CD4-positive, CD25-positive, alpha-beta regulatory T cell (primary cell): ENCODE results near the gene TIRAP. TPM values are rescaled to one million over a fixed set of nuclear protein-coding genes. Genes with fewer than 3 reads are reported as not detected.
A peak's percentile ranks its signal among the peaks of the same experiment; 100 is the strongest.

Experiments
- ATAC-seq, 2 donors: fragments of 150-1000 bp; cut with Tn5 transposase; one replicate each; pipeline ENCODE4 v1.10.0; 2021; ENCODE audit warnings: low read depth in 2 of 2, moderate number of reproducible peaks in 2 of 2, moderate library complexity in 1 of 2
- DNase-seq, 3 donors: peaks; one replicate each; pipeline versions ENCODE4 v3.0.0 to v3.0.0-alpha.2; 2012 to 2022; ENCODE audit warnings: mixed read lengths in 1 of 3
- H3K27ac ChIP-seq: one replicate; pipeline ENCODE4 v1.7.0; 2013; ENCODE audit warnings: mild to moderate bottlenecking, low read length; ENCODE audit not compliant: insufficient read depth, poor library complexity, severe bottlenecking
- H3K27me3 ChIP-seq: one replicate; pipeline ENCODE4 v1.7.0; 2013; ENCODE audit warnings: low read length; ENCODE audit not compliant: control insufficient read depth, insufficient read depth
- H3K36me3 ChIP-seq: one replicate; pipeline ENCODE4 v1.7.0; 2013; ENCODE audit warnings: mild to moderate bottlenecking, low read length, moderate library complexity; ENCODE audit not compliant: control insufficient read depth, insufficient read depth
- H3K4me1 ChIP-seq: 2 replicates; pipeline ENCODE4 v1.7.0; 2013; ENCODE audit warnings: mild to moderate bottlenecking, low read length; ENCODE audit not compliant: insufficient read depth, control insufficient read depth, poor library complexity, severe bottlenecking
- H3K4me3 ChIP-seq: one replicate; pipeline ENCODE4 v1.7.0; 2013; ENCODE audit warnings: low read depth, mild to moderate bottlenecking, low read length, moderate library complexity
- H3K9me3 ChIP-seq, 2 experiments: 1 replicate in 1 of 2; 2 replicates in 1 of 2; pipeline ENCODE4 v1.7.0; 2013; ENCODE audit warnings: low read length in 2 of 2, mild to moderate bottlenecking in 1 of 2, moderate library complexity in 1 of 2; ENCODE audit not compliant: control insufficient read depth in 2 of 2
- H3K27ac Mint-ChIP-seq, 3 donors: one replicate each; pipeline ENCODE4 v1.8.0; 2020 to 2022; ENCODE audit warnings: mild to moderate bottlenecking in 3 of 3, mixed read lengths in 3 of 3, moderate library complexity in 2 of 3
- H3K27me3 Mint-ChIP-seq: one replicate; pipeline ENCODE4 v1.8.0; 2022; ENCODE audit warnings: mild to moderate bottlenecking, mixed read lengths
- H3K36me3 Mint-ChIP-seq: one replicate; pipeline ENCODE4 v1.8.0; 2020; ENCODE audit warnings: mixed read lengths
- H3K4me1 Mint-ChIP-seq, 4 donors: one replicate each; pipeline ENCODE4 v1.8.0; 2020 to 2022; ENCODE audit warnings: mixed read lengths in 4 of 4, mild to moderate bottlenecking in 1 of 4
- H3K4me3 Mint-ChIP-seq, 4 donors: one replicate each; pipeline ENCODE4 v1.8.0; 2020 to 2022; ENCODE audit warnings: mild to moderate bottlenecking in 4 of 4, mixed read lengths in 4 of 4, moderate library complexity in 3 of 4
- H3K9me3 Mint-ChIP-seq, 7 donors: one replicate each; pipeline ENCODE4 v1.8.0; 2020 to 2022; ENCODE audit warnings: mixed read lengths in 7 of 7, mild to moderate bottlenecking in 3 of 7, moderate library complexity in 2 of 7
- polyA plus RNA-seq, 4 donors: library from polyadenylated mRNA; unstranded; fragments of 300-500 nt; fragmentation: Illumina TruSeq; gene quantifications; one replicate each; pipeline ENCODE4 v1.2.3, GENCODE V29; 2021
- total RNA-seq: library from RNA; stranded (reverse); gene quantifications from one replicate; pipeline ENCODE4 v1.2.3, GENCODE V29; 2022

TIRAP gene
- total and polyA plus RNA-seq, 5 donors from 2014 or later = 8.1 to 15.5 (median 9.2) TPM

- H3K9me3 ChIP-seq = no peaks in the 10 kb centered on the region
- DNase-seq = no peak
- H3K27me3 ChIP-seq = no peaks in the 10 kb centered on the region
- no peaks in the 10 kb centered on the region for H3K4me1 ChIP-seq
- H3K9me3 Mint-ChIP-seq = no peaks in the 10 kb centered on the region
- no peak overlapping the region for H3K27ac ChIP-seq
- no peak overlapping the region for H3K4me3 ChIP-seq
- peaks cover 45% of the 10 kb centered on the region for H3K36me3 ChIP-seq
- H3K4me1 Mint-ChIP-seq = peaks cover 7 to 15% (median 11%) of the 10 kb centered on the region in 4 donors
- no peak overlapping the region for H3K4me3 Mint-ChIP-seq
- H3K36me3 Mint-ChIP-seq = peaks cover 42% of the 10 kb centered on the region
- H3K27me3 Mint-ChIP-seq = no peaks in the 10 kb centered on the region
- ATAC-seq = no peak
- H3K27ac Mint-ChIP-seq = peak overlapping the region in 1 of 3 donors; percentile 59
Observed at GRCh38 chr11:126332221-126332711, 49.4 kb downstream of the TIRAP start.

DNA sequence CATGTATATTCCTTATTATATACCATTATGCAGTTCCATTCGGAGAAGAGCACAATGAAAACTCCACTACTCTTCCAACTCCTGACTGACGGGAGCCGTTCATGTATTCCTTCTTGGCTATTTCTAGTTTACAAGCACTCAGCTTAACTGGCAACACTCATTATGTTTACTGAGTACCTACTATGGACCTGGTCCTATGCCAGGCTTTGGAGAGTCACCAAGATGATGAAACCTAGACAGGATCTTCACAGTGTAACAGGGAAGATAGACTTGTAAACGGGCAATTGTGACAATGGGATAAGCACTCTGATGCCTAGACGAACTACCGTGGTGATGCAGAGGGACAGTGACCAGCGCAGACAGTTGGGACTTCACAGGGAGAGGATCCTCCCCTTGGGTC lies 50.2 kb downstream of the TIRAP start:
- peaks cover 4 to 9% (median 8%) of the 10 kb centered on the region in 4 donors for H3K4me1 Mint-ChIP-seq
- Histone ChIP-seq H3K4me3 (no peak overlapping the region), H3K36me3 (peaks cover 47% of the 10 kb centered on the region), H3K27ac (no peak overlapping the region), H3K27me3 (no peaks in the 10 kb centered on the region), H3K4me1 (no peaks in the 10 kb centered on the region), H3K9me3 (no peaks in the 10 kb centered on the region)
- H3K4me3 Mint-ChIP-seq = no peak overlapping the region
- peaks cover 36% of the 10 kb centered on the region for H3K36me3 Mint-ChIP-seq
- no peaks in the 10 kb centered on the region for H3K27me3 Mint-ChIP-seq
- ATAC-seq (no peak), DNase-seq (no peak)
- H3K27ac Mint-ChIP-seq = peak overlapping the region in 2 of 3 donors; percentile 12 to 81
- no peaks in the 10 kb centered on the region for H3K9me3 Mint-ChIP-seq

DNA sequence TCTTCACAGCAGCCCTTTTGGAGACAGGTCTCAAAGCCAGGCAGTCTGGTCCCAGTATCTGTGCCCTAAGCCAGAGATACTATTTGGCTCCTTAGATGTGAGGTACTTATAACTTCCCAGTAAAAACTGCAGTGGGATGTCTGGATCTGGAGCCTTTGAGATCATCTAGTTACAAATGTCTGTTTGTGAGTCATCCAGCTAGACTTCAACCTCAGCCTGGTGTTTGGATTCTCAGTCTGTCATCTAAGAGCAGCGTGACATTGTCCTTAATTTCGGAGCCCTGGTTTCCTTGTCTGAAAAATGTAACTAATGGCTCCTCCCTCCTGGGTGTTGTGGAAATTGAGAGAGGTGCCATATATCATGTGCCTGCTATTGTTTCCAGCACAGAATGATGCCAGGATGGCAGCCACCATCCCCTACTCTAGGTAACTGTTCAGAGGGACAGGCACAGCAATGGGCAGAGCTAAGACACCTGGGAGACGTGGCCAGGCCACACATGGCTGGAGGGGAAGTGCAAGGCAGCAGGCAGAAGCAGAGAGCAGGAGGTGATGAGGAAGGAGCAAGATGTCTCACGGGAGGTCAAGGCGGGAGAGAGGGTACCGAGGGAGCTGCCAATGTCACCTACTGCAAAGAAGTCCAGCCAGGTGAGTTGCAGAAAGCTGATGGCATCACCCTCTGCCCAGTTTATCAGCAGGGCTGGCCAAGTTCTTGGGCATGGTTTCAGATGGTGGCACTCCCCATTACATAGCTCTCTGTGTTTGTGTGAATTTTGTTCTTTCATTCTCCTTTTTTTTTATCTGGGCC lies 52.0 kb downstream of the TIRAP start:
- Histone ChIP-seq H3K27me3 (no peaks in the 10 kb centered on the region), H3K9me3 (no peaks in the 10 kb centered on the region), H3K27ac (no peak overlapping the region), H3K4me1 (no peaks in the 10 kb centered on the region), H3K4me3 (no peak overlapping the region), H3K36me3 (peaks cover 61% of the 10 kb centered on the region)
- H3K4me1 Mint-ChIP-seq = peaks cover under 1 to 7% (median 4%) of the 10 kb centered on the region in 4 donors
- H3K36me3 Mint-ChIP-seq = peaks cover 44% of the 10 kb centered on the region
- peak overlapping the region in 2 of 3 donors; percentile 48 to 83 for H3K27ac Mint-ChIP-seq
- H3K27me3 Mint-ChIP-seq = no peaks in the 10 kb centered on the region
- H3K4me3 Mint-ChIP-seq = no peak overlapping the region
- no peak for DNase-seq
- no peaks in the 10 kb centered on the region for H3K9me3 Mint-ChIP-seq
- no peak for ATAC-seq

GRCh38 chr11:126335463-126335760 lies 52.5 kb downstream of the TIRAP start:
- Mint-ChIP-seq H3K27ac (no peak overlapping the region), H3K4me1 (peaks cover 0 to 7% (median 3%) of the 10 kb centered on the region in 4 donors), H3K4me3 (no peak overlapping the region), H3K36me3 (peaks cover 44% of the 10 kb centered on the region), H3K27me3 (no peaks in the 10 kb centered on the region), H3K9me3 (no peaks in the 10 kb centered on the region)
- H3K4me1 ChIP-seq = no peaks in the 10 kb centered on the region
- no peaks in the 10 kb centered on the region for H3K27me3 ChIP-seq
- DNase-seq = no peak
- ATAC-seq = no peak
- H3K36me3 ChIP-seq = peaks cover 60% of the 10 kb centered on the region
- H3K9me3 ChIP-seq = no peaks in the 10 kb centered on the region
- H3K27ac ChIP-seq = no peak overlapping the region
- H3K4me3 ChIP-seq = no peak overlapping the region

GRCh38 chr11:126336138-126336541 lies 53.2 kb downstream of the TIRAP start:
- Mint-ChIP-seq H3K4me3 (no peak overlapping the region), H3K27me3 (no peaks in the 10 kb centered on the region), H3K27ac (peak overlapping the region in 2 of 3 donors; percentile 71 to 78), H3K9me3 (no peaks in the 10 kb centered on the region), H3K36me3 (peaks cover 48% of the 10 kb centered on the region), H3K4me1 (peaks cover 0 to 7% (median 6%) of the 10 kb centered on the region in 4 donors)
- DNase-seq (no peak), ATAC-seq (no peak)
- Histone ChIP-seq H3K27ac (no peak overlapping the region), H3K4me3 (no peak overlapping the region), H3K36me3 (peaks cover 63% of the 10 kb centered on the region), H3K9me3 (no peaks in the 10 kb centered on the region), H3K27me3 (no peaks in the 10 kb centered on the region), H3K4me1 (no peaks in the 10 kb centered on the region)

DNA sequence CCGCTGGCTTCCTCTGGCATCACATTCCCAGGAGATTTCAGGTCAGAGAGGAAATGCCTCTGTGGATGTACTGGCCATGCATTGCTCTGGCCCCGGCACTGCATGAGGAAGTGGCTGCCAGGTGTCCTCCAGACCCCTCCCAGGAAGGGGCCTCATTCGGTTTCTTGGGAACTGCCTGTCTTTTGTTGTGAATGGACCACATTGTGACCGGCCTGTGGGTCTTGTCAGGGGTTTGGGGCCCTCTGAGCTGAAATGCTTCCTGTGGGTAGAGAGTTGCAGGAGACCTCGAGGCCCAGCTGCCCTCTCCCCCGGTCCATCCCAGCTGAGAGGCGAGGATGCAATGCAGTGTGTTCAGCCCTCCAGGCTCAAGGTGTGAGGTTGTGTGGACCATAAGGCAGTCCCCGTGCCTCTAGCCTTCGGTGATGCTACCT lies 53.8 kb downstream of the TIRAP start:
- no peaks in the 10 kb centered on the region for H3K9me3 ChIP-seq
- no peaks in the 10 kb centered on the region for H3K27me3 Mint-ChIP-seq
- peak overlapping the region in 2 of 3 donors; percentile 61 to 78 for H3K27ac Mint-ChIP-seq
- DNase-seq = no peak
- H3K36me3 ChIP-seq = peaks cover 63% of the 10 kb centered on the region
- no peaks in the 10 kb centered on the region for H3K4me1 ChIP-seq
- no peak overlapping the region for H3K4me3 ChIP-seq
- peaks cover 0 to 8% (median 7%) of the 10 kb centered on the region in 4 donors for H3K4me1 Mint-ChIP-seq
- H3K27ac ChIP-seq = no peak overlapping the region
- H3K4me3 Mint-ChIP-seq = no peak overlapping the region
- peaks cover 49% of the 10 kb centered on the region for H3K36me3 Mint-ChIP-seq
- no peak for ATAC-seq
- H3K27me3 ChIP-seq = no peaks in the 10 kb centered on the region
- H3K9me3 Mint-ChIP-seq = no peaks in the 10 kb centered on the region

DNA sequence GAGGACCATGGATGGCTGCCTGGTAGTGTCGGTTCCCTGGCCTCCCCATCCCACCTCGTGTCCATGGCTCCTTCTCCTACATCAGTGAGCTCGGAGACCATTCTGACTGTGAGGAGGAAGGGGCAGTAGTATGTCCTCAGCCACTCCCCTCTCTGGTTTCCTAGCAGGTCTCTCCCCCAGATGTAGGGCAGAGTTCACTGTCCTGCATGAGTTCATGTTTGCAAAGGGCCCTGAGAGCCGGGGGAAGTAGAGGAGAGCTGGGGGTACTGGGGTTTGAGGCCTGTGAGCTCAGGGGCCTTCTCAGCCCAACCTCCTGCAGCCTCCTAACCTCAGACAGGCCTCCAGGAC lies 54.2 kb downstream of the TIRAP start:
- DNase-seq = no peak
- Histone ChIP-seq H3K27ac (no peak overlapping the region), H3K4me3 (no peak overlapping the region), H3K36me3 (peaks cover 63% of the 10 kb centered on the region), H3K9me3 (no peaks in the 10 kb centered on the region), H3K27me3 (no peaks in the 10 kb centered on the region), H3K4me1 (no peaks in the 10 kb centered on the region)
- Mint-ChIP-seq H3K9me3 (no peaks in the 10 kb centered on the region), H3K36me3 (peaks cover 53% of the 10 kb centered on the region), H3K27me3 (no peaks in the 10 kb centered on the region), H3K4me3 (no peak overlapping the region), H3K4me1 (peaks cover 0 to 8% (median 7%) of the 10 kb centered on the region in 4 donors), H3K27ac (no peak overlapping the region)
- ATAC-seq = no peak
